ENCODE measurements around the gene VPS13D.

VPS13D gene

GRCh38 chr1:12232221-12232620, 2.4 kb downstream of the VPS13D start:
- no peak for ATAC-seq

GRCh38 chr1:12244078-12244477, 14.2 kb downstream of the VPS13D start:
- no peak for ATAC-seq

GRCh38 chr1:12244585-12244984, 14.8 kb downstream of the VPS13D start:
- no peak for ATAC-seq

GRCh38 chr1:12245116-12245515, 15.3 kb downstream of the VPS13D start:
- ATAC-seq: no peak

GRCh38 chr1:12245733-12246132, 15.9 kb downstream of the VPS13D start:
- no peak for ATAC-seq

- ATAC-seq: no peak
Measured at GRCh38 chr1:12246584-12246983, 16.8 kb downstream of the VPS13D start.

- ATAC-seq: no peak
Measured at GRCh38 chr1:12249181-12249580, 19.4 kb downstream of the VPS13D start.

GRCh38 chr1:12249748-12250147, 19.9 kb downstream of the VPS13D start:
- no peak for ATAC-seq

- no peak for ATAC-seq
Measured at GRCh38 chr1:12251442-12251841, 21.6 kb downstream of the VPS13D start.

GRCh38 chr1:12255913-12256312, 26.1 kb downstream of the VPS13D start:
- ATAC-seq: no peak

GRCh38 chr1:12258272-12258671, 28.4 kb downstream of the VPS13D start:
- no peak for ATAC-seq

GRCh38 chr1:12269351-12269750, 39.5 kb downstream of the VPS13D start:
- no peak for ATAC-seq

GRCh38 chr1:12271033-12271432, 41.2 kb downstream of the VPS13D start:
- ATAC-seq: no peak

GRCh38 chr1:12272770-12273169, 42.9 kb downstream of the VPS13D start:
- ATAC-seq: no peak

- no peak for ATAC-seq
Measured at GRCh38 chr1:12275370-12275769, 45.5 kb downstream of the VPS13D start.

GRCh38 chr1:12276225-12276624, 46.4 kb downstream of the VPS13D start:
- no peak for ATAC-seq

- no peak for ATAC-seq
Measured at GRCh38 chr1:12279003-12279402, 49.2 kb downstream of the VPS13D start.

GRCh38 chr1:12279728-12280464, 50.1 kb downstream of the VPS13D start:
- no peak for ATAC-seq

- ATAC-seq: no peak
Measured at GRCh38 chr1:12282142-12282541, 52.3 kb downstream of the VPS13D start.

- no peak for ATAC-seq
Measured at GRCh38 chr1:12284486-12284885, 54.7 kb downstream of the VPS13D start.

GRCh38 chr1:12285496-12286143, 55.8 kb downstream of the VPS13D start:
- ATAC-seq: no peak

GRCh38 chr1:12287869-12288268, 58.0 kb downstream of the VPS13D start:
- no peak for ATAC-seq

- no peak for ATAC-seq
Measured at GRCh38 chr1:12290828-12291227, 61.0 kb downstream of the VPS13D start.

GRCh38 chr1:12293416-12293815, 63.6 kb downstream of the VPS13D start:
- no peak for ATAC-seq

GRCh38 chr1:12294076-12294475, 64.2 kb downstream of the VPS13D start:
- no peak for ATAC-seq
